Measurements from ENCODE around the gene PRSS27. TPM values are rescaled to one million over a fixed set of nuclear protein-coding genes. Genes with fewer than 3 reads are reported as not detected.

The PRSS27 gene
- total and polyA plus RNA-seq, 2 donors (not counting 3 experiments of a cell fraction or from before 2014, with no cell fraction given) = 0.33 to 0.53 TPM

DNA sequence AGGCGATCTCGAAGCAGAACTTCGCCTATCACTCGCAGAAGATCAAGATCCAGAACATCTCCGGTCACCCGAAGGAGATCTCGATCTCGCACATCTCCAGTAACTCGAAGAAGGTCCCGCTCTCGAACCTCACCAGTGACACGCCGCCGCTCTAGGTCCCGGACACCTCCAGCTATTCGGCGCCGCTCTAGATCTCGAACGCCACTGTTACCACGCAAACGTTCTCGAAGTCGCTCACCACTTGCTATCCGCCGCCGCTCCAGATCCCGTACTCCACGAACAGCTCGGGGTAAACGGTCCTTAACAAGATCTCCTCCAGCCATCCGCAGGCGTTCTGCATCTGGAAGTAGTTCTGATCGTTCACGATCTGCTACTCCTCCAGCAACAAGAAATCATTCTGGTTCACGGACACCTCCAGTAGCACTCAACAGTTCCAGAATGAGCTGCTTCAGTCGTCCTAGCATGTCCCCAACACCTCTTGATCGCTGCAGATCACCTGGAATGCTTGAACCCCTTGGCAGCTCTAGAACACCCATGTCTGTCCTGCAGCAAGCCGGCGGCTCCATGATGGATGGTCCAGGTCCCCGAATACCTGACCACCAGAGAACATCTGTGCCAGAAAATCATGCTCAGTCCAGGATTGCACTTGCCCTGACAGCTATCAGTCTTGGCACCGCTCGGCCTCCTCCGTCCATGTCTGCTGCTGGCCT, 46.6 kb upstream of the PRSS27 start:
- H3K79me2 ChIP-seq (ENCODE audit: control insufficient read depth, insufficient read depth, low read length) = peaks cover 68% of the 10 kb centered on the region
- TSS peak; percentile 0 for BruUV-seq (replicated peaks)
- no peaks in the 10 kb centered on the region for H3K27me3 ChIP-seq (ENCODE audit: control insufficient read depth in 2 of 2, insufficient read depth in 2 of 2, low read length in 2 of 2)
- H3K27ac ChIP-seq (ENCODE audit: insufficient read depth, low read depth, low read length) = no peak overlapping the region
- DNase-seq (ENCODE audit: low read depth, low spot score) (no peak), FAIRE-seq (no peak)
- peaks cover 67 to 90% of the 10 kb centered on the region in 2 experiments for H3K36me3 ChIP-seq (ENCODE audit: control insufficient read depth in 2 of 2, extremely low read depth in 1 of 2, insufficient read depth in 2 of 2, low read length in 2 of 2)
- H3K9ac ChIP-seq (replicated peaks; ENCODE audit: extremely low read depth, insufficient read depth, low read length) = no peak overlapping the region
- dilution Hi-C loops (cut with MboI; ENCODE audit: extremely low pct_ligation_motif_present, low sequenced_read_pairs) = no loop called here
- H3K9me3 ChIP-seq (replicated peaks; ENCODE audit: control insufficient read depth, insufficient read depth, low read length) = no peaks in the 10 kb centered on the region
- intact Hi-C loops (cut with micrococcal nuclease) = no loop called here
- H3K4me1 ChIP-seq (ENCODE audit: control insufficient read depth, extremely low read depth, insufficient read depth, low read length) = no peaks in the 10 kb centered on the region
- no peak overlapping the region for H3K4me3 ChIP-seq (replicated peaks in 1 of 3; ENCODE audit: insufficient read depth in 1 of 3, low read depth in 1 of 3, low read length in 3 of 3)
- H4K20me1 ChIP-seq (replicated peaks; ENCODE audit: control insufficient read depth, extremely low read depth, insufficient read depth, low read length) = no peaks in the 10 kb centered on the region
- no peak overlapping the region for H2AFZ ChIP-seq (ENCODE audit: low read depth, low read length)
- TF ChIP-seq, protein P1, sequence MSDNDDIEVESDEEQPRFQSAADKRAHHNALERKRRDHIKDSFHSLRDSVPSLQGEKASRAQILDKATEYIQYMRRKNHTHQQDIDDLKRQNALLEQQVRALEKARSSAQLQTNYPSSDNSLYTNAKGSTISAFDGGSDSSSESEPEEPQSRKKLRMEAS (IDR thresholded peaks at IDR 0.05; ENCODE audit: insufficient read depth, insufficient read length) = no peak
- TF ChIP-seq EZH2 (IDR thresholded peaks at IDR 0.05; ENCODE audit: borderline replicate concordance, low read depth, low read length, severe bottlenecking) (no peak), MYC (IDR thresholded peaks at IDR 0.05; ENCODE audit: low read depth, low read length) (no peak), GATA2 (IDR thresholded peaks at IDR 0.05; ENCODE audit: insufficient read depth, insufficient read length, low read depth, low read length) (no peak), POLR2A (IDR thresholded peaks at IDR 0.05; ENCODE audit: low read depth, low read length) (no peak), FOS (IDR thresholded peaks at IDR 0.05; ENCODE audit: borderline replicate concordance, insufficient read depth, low read length) (no peak), POLR2AphosphoS5 (IDR thresholded peaks at IDR 0.05; ENCODE audit: insufficient read depth, low read depth, low read length) (no peak), JUN (IDR thresholded peaks at IDR 0.05; ENCODE audit: borderline replicate concordance, insufficient read depth, insufficient read length, low read depth) (no peak)
- TF ChIP-seq, protein P2, sequence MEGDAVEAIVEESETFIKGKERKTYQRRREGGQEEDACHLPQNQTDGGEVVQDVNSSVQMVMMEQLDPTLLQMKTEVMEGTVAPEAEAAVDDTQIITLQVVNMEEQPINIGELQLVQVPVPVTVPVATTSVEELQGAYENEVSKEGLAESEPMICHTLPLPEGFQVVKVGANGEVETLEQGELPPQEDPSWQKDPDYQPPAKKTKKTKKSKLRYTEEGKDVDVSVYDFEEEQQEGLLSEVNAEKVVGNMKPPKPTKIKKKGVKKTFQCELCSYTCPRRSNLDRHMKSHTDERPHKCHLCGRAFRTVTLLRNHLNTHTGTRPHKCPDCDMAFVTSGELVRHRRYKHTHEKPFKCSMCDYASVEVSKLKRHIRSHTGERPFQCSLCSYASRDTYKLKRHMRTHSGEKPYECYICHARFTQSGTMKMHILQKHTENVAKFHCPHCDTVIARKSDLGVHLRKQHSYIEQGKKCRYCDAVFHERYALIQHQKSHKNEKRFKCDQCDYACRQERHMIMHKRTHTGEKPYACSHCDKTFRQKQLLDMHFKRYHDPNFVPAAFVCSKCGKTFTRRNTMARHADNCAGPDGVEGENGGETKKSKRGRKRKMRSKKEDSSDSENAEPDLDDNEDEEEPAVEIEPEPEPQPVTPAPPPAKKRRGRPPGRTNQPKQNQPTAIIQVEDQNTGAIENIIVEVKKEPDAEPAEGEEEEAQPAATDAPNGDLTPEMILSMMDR (IDR thresholded peaks at IDR 0.05; ENCODE audit: extremely low read depth in 1 of 2, insufficient read depth in 1 of 2, low read depth in 1 of 2, low read length in 2 of 2) = no peak
- ChIA-PET POLR2A (no interaction called here), CTCF (interaction anchor here (1.2 kb wide), 1 partner anchor 8 kb away, joined by 3 read pairs; no protein-coding TSS in a partner anchor)
- no peak overlapping the region for H3K4me2 ChIP-seq (ENCODE audit: insufficient read depth, low read length)
- no peaks in the 10 kb centered on the region for H3K9me1 ChIP-seq (replicated peaks; ENCODE audit: control insufficient read depth, extremely low read depth, insufficient read depth, low read length)

Measured in endothelial cell of umbilical vein (primary cell).